HG03025 (cell line): ENCODE results near the gene VSTM2L.

Source experiments
- ATAC-seq: cut with Tn5 transposase; IDR thresholded peaks from one replicate; pipeline ENCODE4 v1.9.1; 2021; ENCODE audit warnings: mild to moderate bottlenecking, moderate library complexity; ENCODE audit not compliant: unreplicated experiment, low FRiP score

The VSTM2L gene

GRCh38 chr20:37877832-37878772 lies 24.8 kb upstream of the VSTM2L start:
- ATAC-seq, result no peak

DNA sequence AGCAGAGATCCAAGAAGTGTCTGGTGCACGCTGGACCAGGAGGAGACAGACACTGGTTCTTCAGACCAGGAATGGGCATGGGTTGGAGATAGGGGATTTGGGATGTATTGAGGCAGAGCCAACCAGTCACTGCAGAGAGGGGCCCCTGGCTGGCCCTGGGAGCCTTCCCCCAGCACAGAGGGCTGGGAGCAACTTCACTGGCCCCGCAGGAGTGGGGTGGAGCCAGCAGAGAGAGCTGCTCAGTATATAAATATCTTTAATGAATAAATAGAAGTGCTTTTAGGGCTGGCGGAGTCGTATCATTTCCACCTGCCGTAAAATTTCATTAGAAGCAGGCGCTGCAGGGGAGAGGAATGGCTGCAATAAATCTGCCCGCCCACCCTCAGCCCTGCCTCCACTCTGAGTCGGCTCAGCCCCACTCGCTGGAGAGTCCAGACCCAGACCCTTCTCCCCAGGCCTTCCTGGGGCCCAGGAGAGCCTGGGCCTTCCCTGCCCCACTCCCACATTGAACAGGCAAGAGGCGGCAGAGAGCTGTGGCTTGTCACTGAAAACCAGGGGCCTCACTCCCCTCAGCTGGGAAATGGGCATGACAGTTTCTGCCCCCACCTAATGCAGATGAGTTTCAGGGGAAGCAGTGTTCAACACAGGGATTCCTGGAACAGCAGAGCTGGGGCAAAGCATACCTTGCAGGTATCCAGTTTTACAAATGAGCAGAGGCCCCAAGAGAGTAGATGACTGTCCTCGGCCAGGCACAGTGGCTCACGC lies 23.9 kb upstream of the VSTM2L start:
- ATAC-seq, result no peak

DNA sequence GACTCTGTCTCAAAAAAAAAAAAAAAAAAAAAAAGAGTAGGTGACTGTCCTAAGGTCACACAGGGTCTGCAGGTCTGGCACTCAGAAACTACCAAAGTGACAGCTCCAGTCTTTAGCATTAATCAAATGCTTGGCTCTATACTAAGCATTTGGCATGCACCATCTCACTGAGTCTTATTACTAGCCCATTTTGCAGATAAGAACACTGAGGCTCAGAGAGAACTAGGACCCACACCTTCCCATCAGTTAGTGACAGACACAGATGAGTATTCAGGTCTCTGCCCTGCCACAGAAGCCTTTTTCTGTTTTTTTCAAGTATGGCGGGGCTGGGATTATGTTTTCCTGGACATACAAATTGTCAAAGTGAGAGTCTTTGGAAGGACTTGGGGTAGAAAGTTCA lies 23.1 kb upstream of the VSTM2L start:
- no peak for ATAC-seq

GRCh38 chr20:37880726-37881591 lies 22.0 kb upstream of the VSTM2L start:
- ATAC-seq, result no peak

- no peak for ATAC-seq
These were observed 21.2 kb upstream of the VSTM2L start for GRCh38 chr20:37881601-37882343.

GRCh38 chr20:37882961-37883712 lies 19.8 kb upstream of the VSTM2L start:
- no peak for ATAC-seq

DNA sequence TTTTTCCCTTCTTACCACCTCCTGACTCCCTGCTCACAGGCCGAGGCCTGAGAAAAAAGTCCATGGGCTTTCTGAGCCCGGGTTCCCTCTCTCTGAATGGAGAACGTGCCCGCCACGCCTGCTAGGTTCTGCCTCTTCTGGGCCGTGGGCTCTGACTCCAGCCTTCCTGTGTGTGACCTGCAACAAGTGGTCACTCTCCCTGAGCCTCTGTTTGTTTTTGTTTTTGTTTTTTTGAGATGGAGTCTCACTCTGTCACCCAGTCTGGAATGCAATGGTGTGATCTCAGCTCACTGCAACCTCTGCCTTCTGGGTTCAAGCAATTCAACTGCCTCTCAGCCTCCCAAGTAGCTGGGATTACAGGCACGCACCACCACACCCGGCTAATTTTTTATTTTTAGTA lies 17.9 kb upstream of the VSTM2L start:
- no peak for ATAC-seq

- no peak for ATAC-seq
These were observed 17.1 kb upstream of the VSTM2L start for GRCh38 chr20:37885593-37886503.

GRCh38 chr20:37886851-37887297 lies 16.1 kb upstream of the VSTM2L start:
- no peak for ATAC-seq

DNA sequence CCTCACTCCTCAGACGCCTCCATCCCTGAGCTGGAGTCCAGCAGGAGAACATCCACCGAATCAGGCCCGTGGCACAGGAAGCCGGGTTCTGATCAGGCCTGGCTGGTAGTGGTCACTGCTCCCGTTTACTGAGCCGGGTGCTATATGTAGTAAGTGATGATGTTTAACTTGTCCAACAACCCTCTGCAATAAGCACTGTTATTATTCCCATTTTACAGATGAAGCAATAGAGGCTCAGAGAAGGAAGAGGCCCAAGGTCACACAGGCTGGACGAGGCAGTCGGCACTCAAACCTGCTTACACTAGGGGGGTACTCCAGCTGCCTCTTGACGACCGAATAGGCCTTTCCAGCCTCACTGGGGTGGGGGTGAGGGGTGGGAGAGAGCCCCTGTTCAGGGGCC lies 14.3 kb upstream of the VSTM2L start:
- ATAC-seq, result no peak

GRCh38 chr20:37890108-37890507 lies 12.8 kb upstream of the VSTM2L start:
- ATAC-seq, result no peak

DNA sequence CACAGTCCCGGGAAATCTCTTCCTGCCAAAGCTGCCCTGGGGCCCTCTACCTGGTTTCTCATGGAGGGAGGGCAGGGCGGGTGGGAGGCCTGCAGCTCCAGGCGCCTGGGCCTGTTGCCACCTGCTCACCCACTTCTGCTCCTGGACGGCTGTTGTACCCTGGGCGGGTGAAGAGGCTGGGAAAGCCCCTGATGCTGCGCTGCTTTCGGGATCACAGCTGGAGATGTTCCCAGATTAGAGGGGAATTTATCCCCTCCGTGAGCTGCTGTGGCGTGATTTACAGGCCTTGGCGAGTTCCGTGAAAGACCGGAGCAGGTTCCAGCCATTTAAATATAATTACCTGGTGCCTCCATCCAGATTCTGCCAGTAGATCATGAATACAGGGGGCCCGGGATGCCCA lies 12.3 kb upstream of the VSTM2L start:
- no peak for ATAC-seq

DNA sequence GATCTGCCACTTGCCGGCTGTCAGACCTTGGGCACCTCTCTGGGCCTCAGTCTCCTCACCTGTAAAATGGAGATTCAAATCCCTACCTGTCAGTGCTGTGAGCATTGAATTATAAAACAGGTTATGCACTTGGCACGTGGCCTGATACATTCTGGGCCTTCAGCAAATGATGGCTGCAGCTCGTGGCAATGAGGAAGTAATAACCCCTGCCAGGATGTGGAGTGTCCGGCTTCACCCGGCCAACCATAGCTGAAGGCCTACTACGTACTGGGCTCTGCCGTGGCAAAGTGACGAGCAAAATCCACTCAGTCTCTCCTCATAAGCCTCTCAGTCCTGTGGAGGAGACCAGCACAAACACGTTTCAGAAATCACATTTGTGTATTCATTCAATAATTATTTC lies 10.9 kb upstream of the VSTM2L start:
- no peak for ATAC-seq

DNA sequence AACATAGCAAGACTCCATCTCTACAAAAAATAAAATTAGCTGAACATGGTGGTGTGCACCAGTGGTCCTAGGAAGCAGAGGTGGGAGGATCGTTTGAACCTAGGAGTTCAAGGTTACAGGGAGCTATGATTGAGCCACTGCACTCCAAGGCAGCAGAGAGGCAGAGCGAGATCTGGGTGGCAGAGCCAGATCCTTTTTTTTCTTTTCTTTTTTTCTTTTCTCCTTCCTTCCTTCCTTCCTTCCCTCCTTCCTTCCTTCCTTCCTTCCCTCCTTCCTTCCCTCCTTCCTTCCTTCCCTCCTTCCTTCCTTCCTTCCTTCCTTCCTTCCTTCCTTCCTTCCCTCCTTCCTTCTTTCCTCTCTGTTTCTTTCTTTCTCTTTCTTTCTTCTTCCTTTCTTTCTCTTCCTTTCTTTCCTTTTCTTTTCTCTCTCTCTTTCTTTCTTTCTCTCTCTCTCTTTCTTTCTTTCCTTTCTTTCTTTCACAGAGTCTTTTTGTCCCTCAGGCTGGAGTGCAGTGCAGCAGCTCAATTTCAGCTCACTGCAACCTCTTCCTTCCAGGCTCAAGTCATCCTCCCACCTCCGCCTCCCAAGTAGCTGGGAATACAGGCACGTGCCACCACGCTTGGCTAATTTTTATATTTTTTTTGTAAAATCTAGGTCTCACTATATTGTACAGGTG lies 9.2 kb upstream of the VSTM2L start:
- ATAC-seq, result no peak

- ATAC-seq, result no peak
These were observed 8.5 kb upstream of the VSTM2L start for GRCh38 chr20:37894454-37894853.

DNA sequence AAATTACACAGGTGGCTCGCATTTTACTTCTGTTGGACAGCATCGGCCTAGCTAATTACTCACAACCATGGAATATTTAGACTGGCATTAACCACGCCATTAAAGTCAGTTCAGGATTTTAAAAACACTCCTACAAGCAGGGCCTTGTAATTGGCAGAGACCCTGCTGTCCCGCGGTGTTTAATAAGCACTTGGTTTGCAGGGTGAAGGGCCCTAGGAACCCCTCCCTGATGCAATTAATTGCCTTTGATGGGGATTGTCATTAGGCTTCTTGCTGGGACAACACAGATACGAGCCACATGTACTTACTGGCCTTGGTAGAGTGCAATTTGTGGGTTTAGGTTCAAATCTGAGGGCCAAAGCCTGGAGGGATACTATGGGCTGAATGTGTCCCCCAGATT lies 7.8 kb upstream of the VSTM2L start:
- no peak for ATAC-seq

DNA sequence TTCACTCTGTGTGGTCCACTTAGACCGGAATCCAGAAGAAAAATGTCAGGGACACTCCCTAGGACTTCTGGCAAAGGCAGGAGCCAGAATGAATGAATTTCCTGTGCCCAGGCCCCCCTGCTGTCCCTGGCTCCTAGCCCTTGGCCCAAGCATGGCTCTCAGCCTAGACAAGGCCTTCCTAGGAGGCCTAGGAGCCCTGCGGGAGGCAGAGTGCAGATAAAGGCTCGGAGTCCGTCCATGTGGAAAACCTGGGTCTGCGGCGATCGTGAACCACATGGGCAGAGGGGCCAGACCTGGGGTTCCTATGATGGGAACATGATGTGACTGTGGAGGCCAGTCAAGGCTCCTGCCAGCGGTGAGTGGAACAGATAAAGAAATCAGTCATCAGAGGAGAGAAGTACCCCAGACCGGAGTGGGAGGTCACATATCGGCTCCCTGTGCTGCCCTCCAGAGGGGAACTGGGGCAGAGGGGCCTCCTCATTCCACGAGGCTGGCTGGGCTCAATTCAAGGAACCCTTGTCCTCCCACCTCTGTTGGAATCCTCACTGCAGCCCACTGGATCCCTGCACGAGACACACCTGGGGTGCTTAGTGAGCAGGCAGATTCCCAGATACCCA lies 5.9 kb upstream of the VSTM2L start:
- no peak for ATAC-seq
